ENCODE data around the gene MRM1.

MRM1 gene

DNA sequence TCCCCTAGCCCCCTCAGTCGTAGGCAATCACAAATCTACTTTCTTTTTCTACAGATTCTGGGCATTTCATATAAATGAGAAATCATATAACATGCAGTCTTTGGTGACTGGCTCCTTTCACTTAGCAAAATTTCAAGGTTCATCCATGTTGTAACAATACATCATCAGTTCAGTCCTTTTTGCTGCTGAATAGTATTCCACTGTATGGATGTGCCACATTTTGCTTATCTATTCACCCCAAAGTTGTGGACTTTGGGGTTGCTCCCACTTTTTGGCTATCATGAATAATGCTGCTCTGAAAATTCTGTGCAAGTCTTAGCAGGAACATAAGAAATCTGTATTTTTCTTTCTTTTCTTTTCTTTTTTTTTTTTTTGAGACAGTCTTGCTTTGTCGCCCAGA is 39.0 kb downstream of the MRM1 start:
- TF ChIP-seq, protein P1, sequence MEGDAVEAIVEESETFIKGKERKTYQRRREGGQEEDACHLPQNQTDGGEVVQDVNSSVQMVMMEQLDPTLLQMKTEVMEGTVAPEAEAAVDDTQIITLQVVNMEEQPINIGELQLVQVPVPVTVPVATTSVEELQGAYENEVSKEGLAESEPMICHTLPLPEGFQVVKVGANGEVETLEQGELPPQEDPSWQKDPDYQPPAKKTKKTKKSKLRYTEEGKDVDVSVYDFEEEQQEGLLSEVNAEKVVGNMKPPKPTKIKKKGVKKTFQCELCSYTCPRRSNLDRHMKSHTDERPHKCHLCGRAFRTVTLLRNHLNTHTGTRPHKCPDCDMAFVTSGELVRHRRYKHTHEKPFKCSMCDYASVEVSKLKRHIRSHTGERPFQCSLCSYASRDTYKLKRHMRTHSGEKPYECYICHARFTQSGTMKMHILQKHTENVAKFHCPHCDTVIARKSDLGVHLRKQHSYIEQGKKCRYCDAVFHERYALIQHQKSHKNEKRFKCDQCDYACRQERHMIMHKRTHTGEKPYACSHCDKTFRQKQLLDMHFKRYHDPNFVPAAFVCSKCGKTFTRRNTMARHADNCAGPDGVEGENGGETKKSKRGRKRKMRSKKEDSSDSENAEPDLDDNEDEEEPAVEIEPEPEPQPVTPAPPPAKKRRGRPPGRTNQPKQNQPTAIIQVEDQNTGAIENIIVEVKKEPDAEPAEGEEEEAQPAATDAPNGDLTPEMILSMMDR (IDR thresholded peaks at IDR 0.05; ENCODE audit: insufficient read depth, low read depth, low read length, missing control alignments) = no peak
- no peak overlapping the region for H3K4me3 ChIP-seq (ENCODE audit: low read depth, low read length)
- no peak for DNase-seq (ENCODE audit: low read depth)

DNA sequence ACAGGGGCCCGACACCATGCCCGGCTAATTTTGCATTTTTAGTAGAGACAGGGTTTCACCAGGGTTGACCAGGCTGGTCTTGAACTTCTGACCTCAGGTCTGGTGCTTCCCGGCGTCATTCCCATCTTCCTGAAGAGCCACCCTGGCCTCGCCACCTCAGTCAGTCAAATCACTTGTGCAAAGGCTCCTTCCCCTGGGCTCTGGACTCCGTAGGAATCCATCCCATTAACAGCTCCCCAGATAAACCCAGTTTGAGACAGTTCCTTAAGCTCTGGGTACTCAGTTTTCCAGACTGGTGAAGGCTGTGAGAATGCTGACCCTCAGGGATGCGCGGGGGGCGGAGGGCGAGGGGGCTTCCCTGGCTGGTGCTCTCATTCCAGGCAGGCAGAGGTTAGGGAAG is 39.5 kb downstream of the MRM1 start:
- no peak for DNase-seq (ENCODE audit: low read depth)
- no peak overlapping the region for H3K4me3 ChIP-seq (ENCODE audit: low read depth, low read length)
- TF ChIP-seq, protein P1 (IDR thresholded peaks at IDR 0.05; ENCODE audit: insufficient read depth, low read depth, low read length, missing control alignments) = no peak

DNA sequence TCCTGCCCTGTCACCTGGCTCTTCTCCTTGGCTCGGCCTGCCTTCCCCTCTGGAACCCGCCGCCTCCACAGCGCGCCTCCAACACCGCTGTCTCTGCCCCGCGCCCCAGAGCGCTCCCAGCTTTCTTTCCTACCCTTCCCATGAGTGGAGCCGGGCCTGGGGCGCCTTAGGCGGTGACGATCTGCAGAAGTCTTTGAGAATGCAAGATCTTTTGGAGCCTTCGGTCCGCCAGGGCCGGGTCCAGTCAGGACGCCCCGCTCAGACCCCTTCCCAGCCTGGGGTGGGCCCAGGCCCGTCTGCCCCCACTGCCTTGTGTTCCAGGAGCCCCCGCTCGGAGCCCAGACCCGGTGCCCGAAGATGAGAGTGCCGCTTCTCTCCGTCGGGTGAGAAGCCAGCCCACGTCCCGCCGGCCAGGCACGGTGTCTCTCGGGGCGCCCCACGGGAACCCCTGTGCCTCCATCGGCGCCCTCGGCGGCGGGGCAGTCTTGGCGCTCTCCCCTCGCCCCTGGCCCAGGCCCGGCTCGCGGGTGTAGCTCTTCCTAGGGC is 40.0 kb downstream of the MRM1 start:
- no peak overlapping the region for H3K4me3 ChIP-seq (ENCODE audit: low read depth, low read length)
- TF ChIP-seq, protein P1 (IDR thresholded peaks at IDR 0.05; ENCODE audit: insufficient read depth, low read depth, low read length, missing control alignments) = no peak
- DNase-seq (ENCODE audit: low read depth) = no peak

DNA sequence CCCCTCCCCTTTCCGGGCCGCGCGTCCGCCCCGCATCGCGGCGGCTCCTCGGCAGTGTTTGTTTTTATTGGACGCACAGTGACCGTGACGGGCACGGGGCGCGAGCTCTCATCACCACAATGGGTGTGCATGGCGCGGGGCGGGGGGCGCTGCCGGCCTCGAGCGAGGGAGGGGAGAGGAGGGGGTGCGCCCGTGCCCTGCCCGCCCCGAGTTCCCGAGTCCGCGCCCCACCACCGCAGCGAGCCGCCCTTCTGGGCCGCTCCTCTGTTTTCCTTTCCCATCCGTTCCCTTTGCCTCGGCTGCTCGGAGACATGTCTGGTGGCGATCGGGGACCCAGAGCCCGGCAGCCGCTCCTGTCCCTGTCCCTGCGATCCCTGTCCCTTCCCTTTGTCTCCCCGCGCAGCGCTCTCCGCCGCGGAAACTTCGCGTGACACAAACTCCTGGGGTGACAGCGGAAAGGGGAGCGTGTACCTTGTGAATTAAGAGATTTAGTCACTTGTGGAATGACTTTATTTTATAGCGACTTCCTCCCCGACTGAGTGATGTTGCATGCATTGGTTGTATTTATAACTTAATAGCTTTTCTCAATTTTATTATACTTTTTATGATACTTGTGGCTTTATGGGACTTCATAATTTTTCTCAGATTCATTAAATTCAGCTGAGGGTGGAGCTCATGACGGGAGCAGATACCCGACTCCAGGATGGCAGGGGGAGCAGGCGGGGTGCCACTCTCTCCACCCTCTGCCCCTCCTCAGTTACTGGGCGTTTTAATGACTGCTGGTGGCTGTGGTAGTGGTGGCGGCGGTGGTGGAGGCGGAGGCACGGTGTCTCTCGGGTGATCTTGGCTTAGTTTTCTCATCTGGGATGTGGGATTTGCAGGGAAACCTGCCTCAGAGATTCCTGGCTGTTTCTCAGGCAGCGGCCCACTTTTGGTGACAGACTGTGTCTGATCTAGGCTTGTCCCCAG is 40.8 kb downstream of the MRM1 start:
- TF ChIP-seq, protein P1 (IDR thresholded peaks at IDR 0.05; ENCODE audit: insufficient read depth, low read depth, low read length, missing control alignments) = no peak
- no peak for DNase-seq (ENCODE audit: low read depth)
- no peak overlapping the region for H3K4me3 ChIP-seq (ENCODE audit: low read depth, low read length)

DNA sequence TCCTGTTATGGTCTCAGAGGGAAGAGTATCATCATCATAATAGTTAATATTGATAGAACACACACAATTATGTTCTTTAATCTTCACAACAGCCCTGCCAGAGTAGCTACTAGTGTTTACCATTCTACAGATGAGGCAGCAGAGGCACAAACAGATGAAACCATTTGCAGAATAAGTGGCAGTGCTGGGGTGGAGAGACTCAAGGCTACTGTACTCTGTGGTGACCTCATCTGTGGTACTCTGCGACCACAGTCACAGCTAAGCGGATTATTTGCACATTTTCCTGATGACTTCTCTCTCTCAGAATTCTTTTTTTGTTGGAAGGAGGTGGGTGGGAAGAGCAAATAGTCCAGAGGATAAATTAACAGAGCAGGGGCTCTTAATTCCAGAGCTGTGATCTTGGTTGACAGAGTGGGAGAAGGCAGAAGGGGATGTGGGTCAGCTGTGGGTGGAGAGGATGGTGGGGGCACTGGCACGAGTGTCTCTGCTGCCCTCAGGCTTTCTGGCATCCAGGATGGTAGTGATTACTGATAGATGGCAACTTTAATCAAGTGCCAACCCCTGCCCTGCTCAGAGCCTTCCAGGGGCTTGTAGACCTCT is 41.8 kb downstream of the MRM1 start:
- TF ChIP-seq, protein P1 (IDR thresholded peaks at IDR 0.05; ENCODE audit: insufficient read depth, low read depth, low read length, missing control alignments) = no peak
- H3K4me3 ChIP-seq (ENCODE audit: low read depth, low read length) = no peak overlapping the region
- no peak for DNase-seq (ENCODE audit: low read depth)

DNA sequence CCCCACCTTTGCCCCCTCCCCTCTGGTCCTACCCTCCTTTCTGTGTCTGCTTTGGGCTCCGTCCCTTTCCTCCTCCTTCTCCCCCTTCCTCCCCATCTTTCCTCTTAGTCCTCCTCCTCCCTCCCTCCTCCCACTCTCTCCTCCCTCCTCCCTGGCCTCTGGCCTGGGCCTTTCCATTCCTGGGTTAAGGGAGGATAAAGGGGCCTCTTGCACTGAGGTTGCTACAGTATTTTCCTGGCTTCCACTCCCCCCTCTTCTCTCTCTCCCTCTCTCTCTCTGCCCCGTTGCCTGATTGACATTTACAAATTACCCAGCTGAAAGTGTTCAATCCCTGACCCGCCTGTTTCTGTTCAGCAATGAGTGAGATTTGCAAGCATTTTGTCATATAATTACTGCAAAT is 44.0 kb downstream of the MRM1 start:
- no peak for DNase-seq (ENCODE audit: low read depth)
- TF ChIP-seq, protein P1 (IDR thresholded peaks at IDR 0.05; ENCODE audit: insufficient read depth, low read depth, low read length, missing control alignments) = no peak

More for the DNA sequence above, 44.0 kb downstream of the MRM1 start:
- no peak overlapping the region for H3K4me3 ChIP-seq (ENCODE audit: low read depth, low read length)

All from GM12865 (cell line).